ENCODE data around the gene FARSB.

Gene FARSB

DNA sequence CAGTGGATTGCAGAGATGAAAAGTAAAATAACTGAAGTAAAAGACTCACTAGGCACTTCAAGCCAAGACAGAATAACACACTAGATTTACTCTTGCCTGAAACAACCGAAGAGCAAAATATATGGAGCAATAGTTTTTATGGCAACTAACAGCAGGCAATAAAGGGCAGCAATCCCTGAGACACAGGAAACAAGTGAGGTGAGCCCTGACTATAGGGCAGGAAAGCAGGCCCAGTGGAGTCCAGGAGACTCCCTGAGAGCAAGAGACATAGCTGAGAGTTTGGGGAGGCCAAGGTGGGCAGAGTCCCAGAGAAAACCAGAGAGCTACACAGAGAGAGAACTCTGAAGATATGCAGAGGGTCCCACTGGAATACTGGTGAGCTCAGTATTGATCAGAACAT lies 18.8 kb downstream of the FARSB start:
- no peak for DNase-seq (ENCODE audit: extremely low spot score)
- CTCF ChIA-PET = no interaction called here
- TF ChIP-seq NFRKB (IDR thresholded peaks at IDR 0.05) (no peak), ZNF384 (IDR thresholded peaks at IDR 0.05) (no peak), SUZ12 (IDR thresholded peaks at IDR 0.05) (no peak), CTBP1 (IDR thresholded peaks at IDR 0.05; ENCODE audit: borderline replicate concordance) (no peak), FOXM1 (IDR thresholded peaks at IDR 0.05; ENCODE audit: borderline replicate concordance) (no peak), HDGF (IDR thresholded peaks at IDR 0.05; ENCODE audit: borderline replicate concordance) (no peak)
- POLR2A ChIA-PET = no interaction called here

DNA sequence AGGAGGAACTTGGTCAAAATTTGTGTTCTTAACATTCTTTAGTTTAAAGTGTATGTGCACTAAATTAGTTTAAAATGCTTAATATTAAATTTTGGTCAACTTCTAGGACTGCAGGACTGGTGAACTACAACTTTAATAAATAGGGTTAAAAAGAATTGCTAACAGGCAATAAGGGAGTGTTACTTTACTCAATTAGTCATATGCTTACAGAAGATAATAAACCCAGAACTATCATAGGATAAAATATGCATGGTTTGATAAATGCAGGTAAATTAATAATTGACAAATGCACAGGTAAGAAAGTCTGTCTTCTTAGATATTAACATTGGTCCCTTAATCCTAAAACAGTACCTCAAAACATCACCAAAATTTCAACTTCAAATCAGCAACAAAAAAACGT lies 20.6 kb downstream of the FARSB start:
- CTCF ChIA-PET = no interaction called here

DNA sequence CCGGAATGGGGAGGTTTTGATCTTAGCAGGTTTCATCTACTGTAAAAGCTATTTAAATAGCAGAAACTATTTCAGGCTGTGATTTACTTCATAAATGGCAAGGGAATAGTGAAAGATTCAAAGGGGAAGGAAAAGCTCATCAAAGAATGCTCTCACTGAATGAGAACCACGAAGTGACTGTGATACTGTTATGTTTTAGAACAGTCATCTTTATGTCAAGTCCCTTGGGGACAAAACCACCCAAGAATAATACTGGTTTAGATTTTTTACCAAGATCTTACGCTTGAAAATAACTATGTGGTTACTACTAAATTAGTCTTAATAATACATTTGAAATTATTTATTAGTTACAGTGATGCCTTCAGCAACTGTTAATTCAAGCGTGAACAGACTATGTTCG lies 28.1 kb downstream of the FARSB start:
- TF ChIP-seq FOXA1 (IDR thresholded peaks at IDR 0.05) = no peak
- TF ChIP-seq FOXM1 (IDR thresholded peaks at IDR 0.05; ENCODE audit: borderline replicate concordance) = no peak
- no peak for TF ChIP-seq SUZ12 (IDR thresholded peaks at IDR 0.05)
- no peak for TF ChIP-seq HDGF (IDR thresholded peaks at IDR 0.05; ENCODE audit: borderline replicate concordance)
- ChIA-PET POLR2A (no interaction called here), CTCF (no interaction called here)
- DNase-seq (ENCODE audit: extremely low spot score) = no peak

More for the DNA sequence above, 20.6 kb downstream of the FARSB start:
- POLR2A ChIA-PET = no interaction called here
- TF ChIP-seq ZNF384 (IDR thresholded peaks at IDR 0.05) = no peak
- TF ChIP-seq TARDBP (IDR thresholded peaks at IDR 0.05) = no peak
- no peak for DNase-seq (ENCODE audit: extremely low spot score)

- ChIA-PET POLR2A (no interaction called here), CTCF (no interaction called here)
- DNase-seq (ENCODE audit: extremely low spot score) = no peak
- no peak for TF ChIP-seq LEF1 (IDR thresholded peaks at IDR 0.05; ENCODE audit: borderline replicate concordance)
- no peak for TF ChIP-seq FOXA1 (IDR thresholded peaks at IDR 0.05)
- TF ChIP-seq FOXM1 (IDR thresholded peaks at IDR 0.05; ENCODE audit: borderline replicate concordance) = no peak
- no peak for TF ChIP-seq CTBP1 (IDR thresholded peaks at IDR 0.05; ENCODE audit: borderline replicate concordance)
- no peak for TF ChIP-seq L3MBTL2 (conservative IDR thresholded peaks at IDR 0.05)
- no peak for TF ChIP-seq SP1 (IDR thresholded peaks at IDR 0.05)
- TF ChIP-seq ZNF384 (IDR thresholded peaks at IDR 0.05) = no peak
- TF ChIP-seq BHLHE40 (IDR thresholded peaks at IDR 0.05; ENCODE audit: borderline replicate concordance) = no peak
- TF ChIP-seq SUZ12 (IDR thresholded peaks at IDR 0.05) = no peak
- TF ChIP-seq ARNT (IDR thresholded peaks at IDR 0.05) = no peak
- no peak for TF ChIP-seq FOXK2 (IDR thresholded peaks at IDR 0.05)
- TF ChIP-seq HDGF (IDR thresholded peaks at IDR 0.05; ENCODE audit: borderline replicate concordance) = no peak
- TF ChIP-seq PKNOX1 (IDR thresholded peaks at IDR 0.05) = no peak
- TF ChIP-seq TARDBP (IDR thresholded peaks at IDR 0.05) = no peak
Observed at GRCh38 chr2:222623756-222624309, 32.1 kb downstream of the FARSB start.

DNA sequence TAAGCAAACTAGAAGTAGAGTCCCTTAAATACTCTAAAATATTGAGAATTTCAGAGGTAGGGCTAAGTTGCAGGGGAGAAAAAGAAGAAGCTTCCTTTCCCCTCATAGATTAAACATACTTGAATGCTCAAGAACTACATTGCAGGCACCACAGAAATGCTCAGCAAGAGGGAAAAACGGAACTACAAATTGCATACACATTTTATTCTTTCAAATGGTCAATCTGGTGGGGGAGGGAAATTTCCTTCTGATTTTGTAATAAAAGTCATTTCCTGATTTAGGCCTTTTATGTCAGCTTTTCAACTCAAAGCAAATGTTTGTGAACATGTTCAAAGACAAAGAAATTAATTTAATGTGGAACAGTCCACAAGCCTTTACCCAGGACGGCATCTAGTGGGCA lies 33.0 kb downstream of the FARSB start:
- DNase-seq (ENCODE audit: extremely low spot score) = no peak
- TF ChIP-seq FOXK2 (IDR thresholded peaks at IDR 0.05) = no peak
- no peak for TF ChIP-seq SUZ12 (IDR thresholded peaks at IDR 0.05)
- TF ChIP-seq ZNF384 (IDR thresholded peaks at IDR 0.05) = no peak
- no peak for TF ChIP-seq TARDBP (IDR thresholded peaks at IDR 0.05)
- TF ChIP-seq ELF4 (IDR thresholded peaks at IDR 0.05) = no peak
- TF ChIP-seq LEF1 (IDR thresholded peaks at IDR 0.05; ENCODE audit: borderline replicate concordance) = no peak
- TF ChIP-seq PKNOX1 (IDR thresholded peaks at IDR 0.05) = no peak
- no peak for TF ChIP-seq SP1 (IDR thresholded peaks at IDR 0.05)
- TF ChIP-seq FOXA1 (IDR thresholded peaks at IDR 0.05) = no peak
- TF ChIP-seq HDGF (IDR thresholded peaks at IDR 0.05; ENCODE audit: borderline replicate concordance) = no peak
- TF ChIP-seq L3MBTL2 (conservative IDR thresholded peaks at IDR 0.05) = no peak
- POLR2A ChIA-PET = no interaction called here
- CTCF ChIA-PET = no interaction called here

DNA sequence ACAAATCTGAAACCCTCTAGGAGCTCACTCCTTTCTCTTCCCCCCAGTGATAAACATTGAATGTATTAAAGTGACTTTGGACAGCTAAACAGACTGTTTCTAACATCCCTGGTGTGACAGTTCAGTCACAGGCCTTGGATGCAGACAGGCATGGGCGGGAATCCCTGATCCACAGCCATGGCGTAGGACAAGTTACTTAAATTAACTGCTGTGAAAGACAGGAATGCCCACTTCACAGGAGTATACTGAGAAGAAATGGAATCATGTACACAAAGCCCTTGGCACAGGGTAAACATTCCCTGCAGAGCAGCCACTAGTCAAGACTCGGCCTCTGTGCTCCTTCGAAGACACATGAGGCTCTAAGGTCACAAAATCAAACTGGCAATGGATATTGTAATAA lies 34.0 kb downstream of the FARSB start:
- no peak for DNase-seq (ENCODE audit: extremely low spot score)
- CTCF ChIA-PET = no interaction called here
- POLR2A ChIA-PET = no interaction called here
- no peak for TF ChIP-seq PKNOX1 (IDR thresholded peaks at IDR 0.05)
- no peak for TF ChIP-seq LEF1 (IDR thresholded peaks at IDR 0.05; ENCODE audit: borderline replicate concordance)
- no peak for TF ChIP-seq SP1 (IDR thresholded peaks at IDR 0.05)
- no peak for TF ChIP-seq FOXK2 (IDR thresholded peaks at IDR 0.05)
- no peak for TF ChIP-seq HDGF (IDR thresholded peaks at IDR 0.05; ENCODE audit: borderline replicate concordance)
- TF ChIP-seq FOXM1 (IDR thresholded peaks at IDR 0.05; ENCODE audit: borderline replicate concordance) = no peak
- TF ChIP-seq BHLHE40 (IDR thresholded peaks at IDR 0.05; ENCODE audit: borderline replicate concordance) = no peak
- TF ChIP-seq SUZ12 (IDR thresholded peaks at IDR 0.05) = no peak
- no peak for TF ChIP-seq CTBP1 (IDR thresholded peaks at IDR 0.05; ENCODE audit: borderline replicate concordance)
- TF ChIP-seq L3MBTL2 (conservative IDR thresholded peaks at IDR 0.05) = no peak
- TF ChIP-seq ARNT (IDR thresholded peaks at IDR 0.05) = no peak
- TF ChIP-seq TARDBP (IDR thresholded peaks at IDR 0.05) = no peak
- no peak for TF ChIP-seq FOXA1 (IDR thresholded peaks at IDR 0.05)
- TF ChIP-seq ELF4 (IDR thresholded peaks at IDR 0.05) = no peak
- TF ChIP-seq ZNF384 (IDR thresholded peaks at IDR 0.05) = no peak
- no peak for TF ChIP-seq NFRKB (IDR thresholded peaks at IDR 0.05)

- POLR2A ChIA-PET = no interaction called here
- DNase-seq (ENCODE audit: extremely low spot score) = no peak
- TF ChIP-seq ELF4 (IDR thresholded peaks at IDR 0.05) = no peak
- no peak for TF ChIP-seq FOXK2 (IDR thresholded peaks at IDR 0.05)
- TF ChIP-seq BHLHE40 (IDR thresholded peaks at IDR 0.05; ENCODE audit: borderline replicate concordance) = no peak
- no peak for TF ChIP-seq SUZ12 (IDR thresholded peaks at IDR 0.05)
- TF ChIP-seq TARDBP (IDR thresholded peaks at IDR 0.05) = no peak
- TF ChIP-seq PKNOX1 (IDR thresholded peaks at IDR 0.05) = no peak
- no peak for TF ChIP-seq CTBP1 (IDR thresholded peaks at IDR 0.05; ENCODE audit: borderline replicate concordance)
- TF ChIP-seq L3MBTL2 (conservative IDR thresholded peaks at IDR 0.05) = no peak
- TF ChIP-seq FOXA1 (IDR thresholded peaks at IDR 0.05) = no peak
- TF ChIP-seq SP1 (IDR thresholded peaks at IDR 0.05) = no peak
- TF ChIP-seq FOXM1 (IDR thresholded peaks at IDR 0.05; ENCODE audit: borderline replicate concordance) = no peak
- no peak for TF ChIP-seq HDGF (IDR thresholded peaks at IDR 0.05; ENCODE audit: borderline replicate concordance)
- no peak for TF ChIP-seq LEF1 (IDR thresholded peaks at IDR 0.05; ENCODE audit: borderline replicate concordance)
- no peak for TF ChIP-seq ZNF384 (IDR thresholded peaks at IDR 0.05)
- TF ChIP-seq ARNT (IDR thresholded peaks at IDR 0.05) = no peak
- CTCF ChIA-PET = interaction anchor here (1.5 kb wide), 1 partner anchor 297 kb away, joined by 5 read pairs; no protein-coding TSS in a partner anchor
Observed at GRCh38 chr2:222615320-222615719, 40.6 kb downstream of the FARSB start.
